Astrocyte (in vitro differentiated cells and primary cell): ENCODE data around the gene TMEM184B. TPM values are rescaled to one million over a fixed set of nuclear protein-coding genes. Genes with fewer than 3 reads are reported as not detected.

Experiments
- DNase-seq: peaks from one replicate; pipeline ENCODE4 v3.0.0-alpha.2; 2010; ENCODE audit warnings: low read depth
- FAIRE-seq: peaks from 2 replicates; lab custom pipeline; 2011; peaks lifted over from hg19 to GRCh38; lab: Jason Lieb, UNC
- H2AFZ ChIP-seq: 2 replicates; pipeline ENCODE4 v1.6.0; 2012; ENCODE audit warnings: low read depth, low read length, inconsistent platforms
- H3K27ac ChIP-seq: 2 replicates; pipeline ENCODE4 v1.5.1; 2011; ENCODE audit warnings: low read depth, low read length, inconsistent platforms
- H3K27me3 ChIP-seq: 2 replicates; pipeline ENCODE4 v1.6.0; 2011; ENCODE audit warnings: low read length, inconsistent platforms; ENCODE audit not compliant: insufficient read depth
- H3K36me3 ChIP-seq: 2 replicates; pipeline ENCODE4 v1.5.1; 2011; ENCODE audit warnings: low read length, inconsistent platforms; ENCODE audit not compliant: insufficient read depth
- H3K4me1 ChIP-seq: 2 replicates; pipeline ENCODE4 v1.5.1; 2011; ENCODE audit warnings: low read length, inconsistent platforms; ENCODE audit not compliant: insufficient read depth
- H3K4me2 ChIP-seq: 2 replicates; pipeline ENCODE4 v1.6.0; 2012; ENCODE audit warnings: low read length, inconsistent platforms
- H3K4me3 ChIP-seq: 2 replicates; pipeline ENCODE4 v1.5.1; 2011; ENCODE audit warnings: low read depth, mild to moderate bottlenecking, low read length, inconsistent platforms; ENCODE audit not compliant: insufficient read depth
- H3K79me2 ChIP-seq: 2 replicates; pipeline ENCODE4 v1.6.0; 2012; ENCODE audit warnings: mild to moderate bottlenecking, low read length, inconsistent platforms; ENCODE audit not compliant: insufficient read depth
- H3K9ac ChIP-seq: 2 replicates; pipeline ENCODE4 v1.6.0; 2012; ENCODE audit warnings: mild to moderate bottlenecking, low read length, inconsistent platforms
- H3K9me3 ChIP-seq: 2 replicates; pipeline ENCODE4 v1.5.1; 2012; ENCODE audit warnings: low read depth, mild to moderate bottlenecking, low read length, inconsistent platforms; ENCODE audit not compliant: insufficient read depth
- H4K20me1 ChIP-seq: 2 replicates; pipeline ENCODE4 v1.6.0; 2012; ENCODE audit warnings: low read length, inconsistent platforms; ENCODE audit not compliant: insufficient read depth
- H3K27ac Mint-ChIP-seq: one replicate; pipeline ENCODE4 v1.8.0; 2021; ENCODE audit warnings: mild to moderate bottlenecking, mixed read lengths; ENCODE audit not compliant: unreplicated experiment
- H3K27me3 Mint-ChIP-seq: one replicate; pipeline ENCODE4 v1.8.0; 2021; ENCODE audit warnings: low read depth, mixed read lengths; ENCODE audit not compliant: unreplicated experiment
- H3K36me3 Mint-ChIP-seq: one replicate; pipeline ENCODE4 v1.8.0; 2021; ENCODE audit warnings: low read depth, mixed read lengths; ENCODE audit not compliant: unreplicated experiment
- H3K4me1 Mint-ChIP-seq: one replicate; pipeline ENCODE4 v1.8.0; 2021; ENCODE audit warnings: low read depth, mixed read lengths; ENCODE audit not compliant: unreplicated experiment
- H3K4me3 Mint-ChIP-seq: one replicate; pipeline ENCODE4 v1.8.0; 2021; ENCODE audit warnings: mild to moderate bottlenecking, moderate library complexity, mixed read lengths; ENCODE audit not compliant: unreplicated experiment
- H3K9me3 Mint-ChIP-seq: one replicate; pipeline ENCODE4 v1.8.0; 2021; ENCODE audit warnings: mild to moderate bottlenecking, mixed read lengths; ENCODE audit not compliant: unreplicated experiment
- EZH2 ChIP-seq: IDR thresholded peaks from 2 replicates; pipeline ENCODE4 v1.6.1; 2012; ENCODE audit warnings: mild to moderate bottlenecking, low read length, inconsistent platforms; ENCODE audit not compliant: insufficient read depth
- total RNA-seq: library from RNA; stranded (reverse); gene quantifications from 2 replicates; pipeline ENCODE4 v1.2.1, GENCODE V29; 2021
- TF ChIP-seq, protein P1 (sequence below): IDR thresholded peaks from 2 replicates; pipeline ENCODE4 v1.5.1; 2011; ENCODE audit warnings: low read depth, mild to moderate bottlenecking, inconsistent platforms, low read length, moderate library complexity; ENCODE audit not compliant: insufficient read depth

TMEM184B gene
- total RNA-seq, 1 donor from 2014 or later = 109 TPM

DNA sequence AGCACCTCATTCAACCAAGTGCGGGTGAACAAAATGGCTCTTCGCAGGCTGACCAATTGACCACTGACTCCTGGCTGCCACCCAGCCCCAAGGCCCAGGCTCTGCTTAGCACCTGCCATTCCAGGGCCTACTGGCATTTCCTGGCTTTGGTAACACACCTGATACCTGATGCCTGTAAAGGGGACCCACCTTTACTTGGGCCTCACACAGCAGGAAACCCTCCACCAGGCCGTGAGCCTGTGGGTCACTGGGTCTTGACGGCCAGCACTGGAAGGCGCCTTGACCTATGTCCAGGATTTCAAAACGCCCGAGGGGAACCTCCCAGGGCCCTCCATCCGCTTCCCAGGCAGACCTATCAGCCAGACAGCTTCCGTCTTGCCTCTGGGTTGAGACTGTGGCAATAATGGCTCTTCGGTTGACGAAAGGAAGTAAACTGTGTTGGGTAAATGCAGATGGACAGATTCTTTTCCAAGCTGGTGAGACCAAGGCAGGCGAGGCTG is 16.8 kb upstream of the TMEM184B start:
- FAIRE-seq (no peak), DNase-seq (no peak)
- H3K4me1 Mint-ChIP-seq = peaks cover 9% of the 10 kb centered on the region
- Histone ChIP-seq H2AFZ (no peak overlapping the region), H4K20me1 (peaks cover 48% of the 10 kb centered on the region), H3K27ac (no peak overlapping the region), H3K4me3 (no peak overlapping the region), H3K9me3 (no peaks in the 10 kb centered on the region), H3K36me3 (peaks cover 15% of the 10 kb centered on the region), H3K4me1 (no peaks in the 10 kb centered on the region), H3K27me3 (no peaks in the 10 kb centered on the region), H3K4me2 (no peak overlapping the region), H3K79me2 (peaks cover 3% of the 10 kb centered on the region), H3K9ac (no peak overlapping the region)
- no peak for TF ChIP-seq EZH2
- TF ChIP-seq, protein P1, sequence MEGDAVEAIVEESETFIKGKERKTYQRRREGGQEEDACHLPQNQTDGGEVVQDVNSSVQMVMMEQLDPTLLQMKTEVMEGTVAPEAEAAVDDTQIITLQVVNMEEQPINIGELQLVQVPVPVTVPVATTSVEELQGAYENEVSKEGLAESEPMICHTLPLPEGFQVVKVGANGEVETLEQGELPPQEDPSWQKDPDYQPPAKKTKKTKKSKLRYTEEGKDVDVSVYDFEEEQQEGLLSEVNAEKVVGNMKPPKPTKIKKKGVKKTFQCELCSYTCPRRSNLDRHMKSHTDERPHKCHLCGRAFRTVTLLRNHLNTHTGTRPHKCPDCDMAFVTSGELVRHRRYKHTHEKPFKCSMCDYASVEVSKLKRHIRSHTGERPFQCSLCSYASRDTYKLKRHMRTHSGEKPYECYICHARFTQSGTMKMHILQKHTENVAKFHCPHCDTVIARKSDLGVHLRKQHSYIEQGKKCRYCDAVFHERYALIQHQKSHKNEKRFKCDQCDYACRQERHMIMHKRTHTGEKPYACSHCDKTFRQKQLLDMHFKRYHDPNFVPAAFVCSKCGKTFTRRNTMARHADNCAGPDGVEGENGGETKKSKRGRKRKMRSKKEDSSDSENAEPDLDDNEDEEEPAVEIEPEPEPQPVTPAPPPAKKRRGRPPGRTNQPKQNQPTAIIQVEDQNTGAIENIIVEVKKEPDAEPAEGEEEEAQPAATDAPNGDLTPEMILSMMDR = no peak
- peaks cover 17% of the 10 kb centered on the region for H3K36me3 Mint-ChIP-seq
- H3K4me3 Mint-ChIP-seq = no peak overlapping the region
- H3K9me3 Mint-ChIP-seq = no peaks in the 10 kb centered on the region
- H3K27me3 Mint-ChIP-seq = no peaks in the 10 kb centered on the region
- no peak overlapping the region for H3K27ac Mint-ChIP-seq

DNA sequence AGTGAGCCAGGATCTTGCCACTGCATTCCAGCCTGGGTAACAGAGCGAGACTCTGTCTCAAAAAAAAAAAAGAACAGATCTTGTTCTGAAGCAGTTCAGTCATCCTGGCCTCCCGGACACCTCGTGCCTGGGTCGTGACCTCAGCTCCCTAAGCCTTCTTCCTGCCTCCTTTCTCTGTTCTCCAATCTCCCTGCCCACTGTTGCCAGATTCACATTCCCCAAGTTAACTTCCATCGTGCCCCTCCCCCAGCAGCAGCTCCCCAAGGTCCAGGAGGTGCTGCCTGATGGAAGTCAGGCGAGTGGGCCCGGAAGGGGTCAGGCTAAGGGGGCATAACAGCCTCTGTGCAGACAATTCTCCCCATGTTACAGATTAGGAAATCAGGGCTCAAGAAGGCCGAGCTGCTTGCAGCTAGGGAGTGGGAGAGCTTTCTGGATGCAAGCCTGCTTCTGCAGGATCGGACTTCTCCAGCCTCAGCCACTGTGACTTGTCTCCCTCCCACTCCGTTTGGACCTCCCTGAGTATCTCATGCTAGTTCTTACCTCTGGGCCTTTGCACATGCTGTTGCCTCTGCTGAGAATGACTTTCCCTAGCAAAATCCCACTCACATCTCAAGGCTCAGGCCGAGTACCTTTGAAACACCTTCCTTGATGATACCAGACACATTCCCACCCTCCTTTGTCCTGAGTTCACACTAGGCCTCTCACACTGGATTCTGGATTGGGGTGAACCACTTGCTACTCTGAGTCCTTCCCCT is 14.3 kb upstream of the TMEM184B start:
- DNase-seq (no peak), FAIRE-seq (no peak)
- peaks cover 4% of the 10 kb centered on the region for H3K36me3 ChIP-seq
- H3K9me3 ChIP-seq = no peaks in the 10 kb centered on the region
- Mint-ChIP-seq H3K27me3 (no peaks in the 10 kb centered on the region), H3K4me3 (no peak overlapping the region), H3K9me3 (no peaks in the 10 kb centered on the region), H3K4me1 (peaks cover 26% of the 10 kb centered on the region), H3K36me3 (peaks cover 11% of the 10 kb centered on the region), H3K27ac (peak overlapping the region; percentile 29)
- TF ChIP-seq EZH2 = no peak
- TF ChIP-seq, protein P1 = no peak
- H3K4me2 ChIP-seq = no peak overlapping the region
- no peak overlapping the region for H2AFZ ChIP-seq
- peaks cover 24% of the 10 kb centered on the region for H4K20me1 ChIP-seq
- no peak overlapping the region for H3K4me3 ChIP-seq
- no peak overlapping the region for H3K9ac ChIP-seq
- H3K27ac ChIP-seq = no peak overlapping the region
- peaks cover 21% of the 10 kb centered on the region for H3K4me1 ChIP-seq
- H3K27me3 ChIP-seq = no peaks in the 10 kb centered on the region
- no peaks in the 10 kb centered on the region for H3K79me2 ChIP-seq

DNA sequence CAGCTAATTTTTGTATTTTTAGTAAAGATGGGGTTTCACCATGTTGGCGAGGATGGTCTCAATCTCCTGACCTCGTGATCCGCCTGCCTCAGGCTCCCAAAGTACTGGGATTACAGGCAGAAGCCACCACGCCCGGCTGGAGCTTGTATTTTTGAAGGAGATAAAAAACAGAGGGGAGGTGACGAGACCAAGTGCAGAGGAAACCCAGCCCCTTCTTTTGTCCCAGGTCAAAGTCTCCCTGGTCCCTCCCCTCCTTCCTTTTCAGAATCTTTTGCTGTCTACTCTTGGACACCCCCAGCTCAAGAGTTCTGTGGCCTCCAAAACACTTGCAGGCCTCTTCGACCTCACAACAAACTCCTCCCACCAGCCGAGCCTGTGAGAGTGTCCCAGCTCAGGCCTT is 12.2 kb upstream of the TMEM184B start:
- H3K4me1 Mint-ChIP-seq = peaks cover 26% of the 10 kb centered on the region
- no peaks in the 10 kb centered on the region for H3K9me3 Mint-ChIP-seq
- H3K27me3 ChIP-seq = no peaks in the 10 kb centered on the region
- H3K27me3 Mint-ChIP-seq = no peaks in the 10 kb centered on the region
- H3K9me3 ChIP-seq = no peaks in the 10 kb centered on the region
- H3K9ac ChIP-seq = no peak overlapping the region
- no peak for TF ChIP-seq EZH2
- TF ChIP-seq, protein P1 = no peak
- H2AFZ ChIP-seq = no peak overlapping the region
- H3K4me2 ChIP-seq = no peak overlapping the region
- no peak for FAIRE-seq
- no peaks in the 10 kb centered on the region for H3K79me2 ChIP-seq
- H4K20me1 ChIP-seq = peaks cover 8% of the 10 kb centered on the region
- H3K27ac ChIP-seq = no peak overlapping the region
- peaks cover 4% of the 10 kb centered on the region for H3K36me3 ChIP-seq
- H3K36me3 Mint-ChIP-seq = peaks cover 5% of the 10 kb centered on the region
- no peak overlapping the region for H3K4me3 ChIP-seq
- no peak overlapping the region for H3K4me3 Mint-ChIP-seq
- DNase-seq = no peak
- H3K4me1 ChIP-seq = peaks cover 22% of the 10 kb centered on the region
- H3K27ac Mint-ChIP-seq = no peak overlapping the region
